ENCODE data around the gene XRCC1. TPM values are rescaled to one million over a fixed set of nuclear protein-coding genes. Genes with fewer than 3 reads are reported as not detected.
A peak's percentile ranks its signal among the peaks of the same experiment; 100 is the strongest.
"Not testable (repeated sequence)": the region's sequence is repeated elsewhere in the genome, so short reads cannot be mapped to it uniquely, and the experiment has no call there.

XRCC1 gene
- total RNA-seq, 2 experiments from 2014 or later = 42.5 to 46.1 TPM

- DNase-seq = no peak
- Mint-ChIP-seq H3K27me3 (no peaks in the 10 kb centered on the region), H3K27ac (no peak overlapping the region), H3K9me3 (no peaks in the 10 kb centered on the region), H3K4me1 (peaks cover 14% of the 10 kb centered on the region), H3K36me3 (ENCODE audit: low read depth) (peaks cover 30% of the 10 kb centered on the region), H3K4me3 (no peak overlapping the region)
- ChIA-PET CTCF (interaction anchor here (0.6 to 9.8 kb wide), 12 partner anchors 10 to 1249 kb away, joined by 3 to 198 read pairs (median 14); partner anchors contain the start of genes CIC and PHLDB3), POLR2A (interaction anchor here (1.7 kb wide), 1 partner anchor 14 kb away, joined by 5 read pairs; the partner anchor contains the start of gene PHLDB3)
These were observed 57.3 kb downstream of the XRCC1 start for GRCh38 chr19:43518051-43518450.

- DNase-seq, H3K27me3 Mint-ChIP-seq, POLR2A ChIA-PET, H3K27ac Mint-ChIP-seq, H3K4me1 Mint-ChIP-seq, H3K4me3 Mint-ChIP-seq, H3K9me3 Mint-ChIP-seq: not testable (repeated sequence)
- CTCF ChIA-PET = interaction anchor here (0.8 kb wide), 1 partner anchor 8 kb away, joined by 3 read pairs; no protein-coding TSS in a partner anchor
- peaks cover 60% of the 10 kb centered on the region for H3K36me3 Mint-ChIP-seq (ENCODE audit: low read depth)
These were observed 62.9 kb downstream of the XRCC1 start for GRCh38 chr19:43512399-43512798.

- H3K27ac Mint-ChIP-seq = no peak overlapping the region
- no peaks in the 10 kb centered on the region for H3K9me3 Mint-ChIP-seq
- H3K4me3 Mint-ChIP-seq = no peak overlapping the region
- peaks cover 5% of the 10 kb centered on the region for H3K4me1 Mint-ChIP-seq
- DNase-seq = no peak
- POLR2A ChIA-PET = no interaction called here
- CTCF ChIA-PET = interaction anchor here (1.6 to 4.2 kb wide), 2 partner anchors 8 to 79 kb away, joined by 4 to 21 read pairs; no protein-coding TSS in a partner anchor
- no peaks in the 10 kb centered on the region for H3K27me3 Mint-ChIP-seq
- peaks cover 57% of the 10 kb centered on the region for H3K36me3 Mint-ChIP-seq (ENCODE audit: low read depth)
These were observed 64.0 kb downstream of the XRCC1 start for GRCh38 chr19:43511324-43511723.

- Mint-ChIP-seq H3K27me3 (no peaks in the 10 kb centered on the region), H3K9me3 (no peaks in the 10 kb centered on the region), H3K36me3 (ENCODE audit: low read depth) (peaks cover 59% of the 10 kb centered on the region), H3K27ac (no peak overlapping the region), H3K4me1 (peaks cover 6% of the 10 kb centered on the region), H3K4me3 (no peak overlapping the region)
- POLR2A ChIA-PET = no interaction called here
- DNase-seq = no peak
- CTCF ChIA-PET = interaction anchor here (0.7 to 4.2 kb wide), 3 partner anchors 9 to 316 kb away, joined by 4 to 21 read pairs (median 4); no protein-coding TSS in a partner anchor
These were observed 64.6 kb downstream of the XRCC1 start for GRCh38 chr19:43510713-43511112.

- no peak overlapping the region for H3K27ac Mint-ChIP-seq
- no peak for DNase-seq
- no peaks in the 10 kb centered on the region for H3K27me3 Mint-ChIP-seq
- POLR2A ChIA-PET = no interaction called here
- CTCF ChIA-PET = interaction anchor here (0.7 to 4.2 kb wide), 3 partner anchors 12 to 79 kb away, joined by 3 to 21 read pairs (median 4); no protein-coding TSS in a partner anchor
- H3K9me3 Mint-ChIP-seq = no peaks in the 10 kb centered on the region
- H3K4me1 Mint-ChIP-seq = peaks cover 25% of the 10 kb centered on the region
- H3K4me3 Mint-ChIP-seq = no peak overlapping the region
- H3K36me3 Mint-ChIP-seq (ENCODE audit: low read depth) = peaks cover 50% of the 10 kb centered on the region
These were observed 67.4 kb downstream of the XRCC1 start for GRCh38 chr19:43507880-43508279.

- CTCF ChIA-PET = interaction anchor here (1.1 kb wide), 1 partner anchor 60 kb away, joined by 3 read pairs; no protein-coding TSS in a partner anchor
- Mint-ChIP-seq H3K36me3 (ENCODE audit: low read depth) (peaks cover 38% of the 10 kb centered on the region), H3K27me3 (no peaks in the 10 kb centered on the region)
These were observed 68.7 kb downstream of the XRCC1 start for GRCh38 chr19:43506629-43507028.

GRCh38 chr19:43505941-43506340 lies 69.4 kb downstream of the XRCC1 start:
- Mint-ChIP-seq H3K36me3 (ENCODE audit: low read depth) (peaks cover 33% of the 10 kb centered on the region), H3K4me1 (peaks cover 31% of the 10 kb centered on the region), H3K27me3 (no peaks in the 10 kb centered on the region), H3K9me3 (no peaks in the 10 kb centered on the region), H3K27ac (peak overlapping the region; percentile 65), H3K4me3 (no peak overlapping the region)
- ChIA-PET POLR2A (interaction anchor here (0.9 to 3.1 kb wide), 3 partner anchors 20 to 67 kb away, joined by 3 to 37 read pairs (median 8); no protein-coding TSS in a partner anchor), CTCF (interaction anchor here (1.1 to 5.0 kb wide), 2 partner anchors 13 to 59 kb away, joined by 3 to 41 read pairs; no protein-coding TSS in a partner anchor)
- no peak for DNase-seq

More at GRCh38 chr19:43506629-43507028, 68.7 kb downstream of the XRCC1 start:
- no peak for DNase-seq
- POLR2A ChIA-PET = interaction anchor here (0.9 kb wide), 1 partner anchor 19 kb away, joined by 3 read pairs; no protein-coding TSS in a partner anchor
- Mint-ChIP-seq H3K27ac (no peak overlapping the region), H3K4me3 (no peak overlapping the region), H3K4me1 (peaks cover 31% of the 10 kb centered on the region), H3K9me3 (no peaks in the 10 kb centered on the region)

- peaks cover 31% of the 10 kb centered on the region for H3K36me3 Mint-ChIP-seq (ENCODE audit: low read depth)
- peaks cover 32% of the 10 kb centered on the region for H3K4me1 Mint-ChIP-seq
- no peaks in the 10 kb centered on the region for H3K27me3 Mint-ChIP-seq
- peak overlapping the region; percentile 68 for H3K27ac Mint-ChIP-seq
- H3K4me3 Mint-ChIP-seq = peak overlapping the region; percentile 50
- H3K9me3 Mint-ChIP-seq = no peaks in the 10 kb centered on the region
- DNase-seq = no peak
- CTCF ChIA-PET = interaction anchor here (1.3 to 5.0 kb wide), 7 partner anchors 14 to 89 kb away, joined by 3 to 41 read pairs (median 11); no protein-coding TSS in a partner anchor
- POLR2A ChIA-PET = interaction anchor here (1.2 to 3.1 kb wide), 11 partner anchors 13 to 163 kb away, joined by 3 to 37 read pairs (median 9); partner anchors contain the start of genes IRGQ, LYPD3, ZNF575 and ZNF576
These were observed 70.2 kb downstream of the XRCC1 start for GRCh38 chr19:43505186-43505456.

GRCh38 chr19:43504426-43505185 lies 70.7 kb downstream of the XRCC1 start, which contains the start of gene PHLDB3:
Gene PHLDB3 (minus strand): TSS chr19:43504746. CDS start chr19:43504118, 628 bp downstream.
- POLR2A ChIA-PET = interaction anchor here (1.2 to 3.1 kb wide), 14 partner anchors 14 to 164 kb away, joined by 3 to 37 read pairs (median 8); partner anchors contain the start of genes IRGQ, LYPD3, ZNF575 and ZNF576

GRCh38 chr19:43503501-43504425 lies 71.6 kb downstream of the XRCC1 start:
- Mint-ChIP-seq H3K27me3 (no peaks in the 10 kb centered on the region), H3K4me3 (peak overlapping the region; percentile 96), H3K36me3 (ENCODE audit: low read depth) (peaks cover 23% of the 10 kb centered on the region), H3K9me3 (no peaks in the 10 kb centered on the region), H3K27ac (peak overlapping the region; percentile 97), H3K4me1 (peaks cover 32% of the 10 kb centered on the region)
- CTCF ChIA-PET = interaction anchor here (0.9 to 5.0 kb wide), 14 partner anchors 9 to 120 kb away, joined by 3 to 41 read pairs (median 5); no protein-coding TSS in a partner anchor
- POLR2A ChIA-PET = interaction anchor here (0.9 to 3.1 kb wide), 15 partner anchors 13 to 165 kb away, joined by 3 to 37 read pairs (median 8); partner anchors contain the start of genes IRGQ, LYPD3, ZNF575 and ZNF576
- peak; percentile 98 for DNase-seq

More at GRCh38 chr19:43504426-43505185, 70.7 kb downstream of the XRCC1 start, which contains the start of gene PHLDB3:
- Mint-ChIP-seq H3K36me3 (ENCODE audit: low read depth) (peaks cover 27% of the 10 kb centered on the region), H3K27ac (peak within 1 kb of the TSS; percentile 97), H3K4me1 (peaks cover 32% of the 10 kb centered on the region), H3K4me3 (peak within 1 kb of the TSS; percentile 96), H3K27me3 (no peaks in the 10 kb centered on the region), H3K9me3 (no peaks in the 10 kb centered on the region)
- CTCF ChIA-PET = interaction anchor here (0.9 to 5.0 kb wide), 14 partner anchors 8 to 119 kb away, joined by 3 to 41 read pairs (median 5); no protein-coding TSS in a partner anchor
- peak; percentile 61 for DNase-seq

- H3K4me1 Mint-ChIP-seq = peaks cover 32% of the 10 kb centered on the region
- CTCF ChIA-PET = interaction anchor here (0.6 to 5.0 kb wide), 7 partner anchors 16 to 76 kb away, joined by 3 to 41 read pairs (median 13); no protein-coding TSS in a partner anchor
- H3K4me3 Mint-ChIP-seq = no peak overlapping the region
- no peak overlapping the region for H3K27ac Mint-ChIP-seq
- POLR2A ChIA-PET = interaction anchor here (3.1 kb wide), 1 partner anchor 63 kb away, joined by 37 read pairs; no protein-coding TSS in a partner anchor
- no peak for DNase-seq
- H3K27me3 Mint-ChIP-seq = no peaks in the 10 kb centered on the region
- H3K9me3 Mint-ChIP-seq = no peaks in the 10 kb centered on the region
- peaks cover 15% of the 10 kb centered on the region for H3K36me3 Mint-ChIP-seq (ENCODE audit: low read depth)
These were observed 72.8 kb downstream of the XRCC1 start for GRCh38 chr19:43502419-43502976.
